Measurements from ENCODE around the gene CCDC183. TPM values are rescaled to one million over a fixed set of nuclear protein-coding genes. Genes with fewer than 3 reads are reported as not detected.
"Not testable (repeated sequence)": the region's sequence is repeated elsewhere in the genome, so short reads cannot be mapped to it uniquely, and the experiment has no call there.

CCDC183 gene
- total RNA-seq, 1 experiment from 2014 or later: not detected

GRCh38 chr9:136838314-136839228, 42.4 kb downstream of the CCDC183 start:
- DNase-seq (ENCODE audit: low spot score): no peak

DNA sequence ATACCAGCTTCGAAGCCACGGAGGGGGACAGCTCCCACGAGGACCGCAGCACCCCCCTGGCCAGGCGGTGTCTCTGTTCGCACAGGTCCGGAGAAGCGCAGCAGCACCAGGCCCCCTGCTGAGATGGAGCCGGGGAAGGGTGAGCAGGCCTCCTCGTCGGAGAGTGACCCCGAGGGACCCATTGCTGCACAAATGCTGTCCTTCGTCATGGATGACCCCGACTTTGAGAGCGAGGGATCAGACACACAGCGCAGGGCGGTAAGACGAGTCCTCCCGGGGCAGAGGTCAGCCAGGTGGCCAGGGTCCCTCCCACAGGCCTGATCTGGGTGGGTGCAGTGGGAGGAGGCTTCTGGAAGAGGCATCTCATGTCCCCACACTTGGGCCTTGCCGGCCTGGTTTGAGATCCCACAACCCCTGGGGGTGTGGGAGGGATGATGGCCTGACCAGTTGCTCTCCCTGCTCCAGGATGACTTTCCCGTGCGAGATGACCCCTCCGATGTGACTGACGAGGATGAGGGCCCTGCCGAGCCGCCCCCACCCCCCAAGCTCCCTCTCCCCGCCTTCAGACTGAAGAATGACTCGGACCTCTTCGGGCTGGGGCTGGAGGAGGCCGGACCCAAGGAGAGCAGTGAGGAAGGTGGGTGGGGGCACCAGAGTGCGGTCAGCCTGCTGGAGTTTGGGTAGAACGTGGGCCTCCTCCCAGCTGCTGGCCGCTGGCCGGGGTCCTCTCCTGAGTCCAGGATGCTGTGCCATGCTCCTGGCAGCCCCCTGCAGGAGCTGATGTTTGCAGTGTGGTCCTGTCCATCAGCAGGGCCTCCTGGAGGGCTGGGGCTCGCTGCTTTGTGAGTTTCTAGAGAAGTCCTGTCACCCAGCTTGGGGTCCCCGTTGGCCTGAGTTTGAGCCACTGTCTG, 43.3 kb downstream of the CCDC183 start:
- no peak for DNase-seq (ENCODE audit: low spot score)

DNA sequence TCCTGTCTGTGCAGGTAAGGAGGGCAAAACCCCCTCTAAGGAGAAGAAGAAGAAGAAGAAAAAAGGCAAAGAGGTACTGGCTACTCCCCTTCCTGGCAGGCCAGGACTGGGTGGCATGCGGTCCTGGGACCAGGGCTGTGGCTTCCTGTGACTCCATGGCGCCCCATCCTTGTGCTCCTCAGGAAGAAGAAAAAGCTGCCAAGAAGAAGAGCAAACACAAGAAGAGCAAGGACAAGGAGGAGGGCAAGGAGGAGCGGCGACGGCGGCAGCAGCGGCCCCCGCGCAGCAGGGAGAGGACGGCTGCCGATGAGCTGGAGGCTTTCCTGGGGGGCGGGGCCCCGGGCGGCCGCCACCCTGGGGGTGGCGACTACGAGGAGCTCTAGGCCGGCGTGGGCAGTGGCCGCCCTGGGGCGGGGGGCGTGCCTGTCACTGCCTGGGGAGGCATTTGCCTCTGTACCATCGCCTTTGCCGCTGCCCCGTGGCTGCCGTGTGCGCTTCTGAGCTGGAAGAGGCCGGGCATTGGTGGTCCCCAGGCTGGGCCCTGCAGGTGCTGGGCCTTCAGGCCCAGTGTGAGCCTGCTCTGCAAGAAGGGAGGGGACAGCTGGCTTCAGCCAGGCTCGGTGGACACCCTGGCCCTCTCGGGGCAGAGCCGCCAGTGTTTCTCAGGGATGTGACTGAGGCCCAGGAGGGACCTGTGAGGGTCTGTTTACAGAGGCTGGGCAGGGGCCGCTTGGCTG, 44.2 kb downstream of the CCDC183 start:
- DNase-seq (ENCODE audit: low spot score): no peak

- DNase-seq (ENCODE audit: low spot score): peak; percentile 83
Measured at GRCh38 chr9:136840877-136841645, 44.9 kb downstream of the CCDC183 start.

GRCh38 chr9:136841646-136842379, 45.7 kb downstream of the CCDC183 start:
- not testable (repeated sequence) for DNase-seq (ENCODE audit: low spot score)

DNA sequence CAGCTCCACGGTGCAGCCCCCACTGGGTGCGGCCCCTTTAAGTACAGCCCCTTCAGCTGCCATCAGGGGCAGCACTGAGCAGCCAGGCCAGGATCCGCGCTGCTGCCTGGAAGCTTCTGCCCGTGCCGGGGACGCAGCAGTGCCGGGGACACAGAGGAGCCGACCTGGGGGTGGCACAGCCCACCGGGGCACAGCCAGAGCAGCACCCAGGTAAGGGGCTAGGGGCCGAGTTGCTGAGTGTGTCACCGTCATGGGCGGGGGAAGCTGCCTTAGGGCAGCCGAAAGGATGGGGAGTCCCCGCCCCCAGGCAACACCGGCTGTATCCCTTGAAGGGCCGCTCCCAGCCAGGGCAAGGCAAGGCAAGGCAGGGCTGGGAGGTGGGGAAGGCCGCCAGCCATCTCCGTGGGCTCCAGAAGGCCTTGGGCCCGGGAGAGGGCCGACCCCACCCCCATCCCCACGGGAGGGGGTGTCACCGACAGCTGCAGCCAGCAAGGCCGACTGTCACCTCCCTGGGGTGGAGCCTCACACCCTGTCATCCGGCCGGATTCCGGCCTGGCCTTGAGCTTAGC, 46.3 kb downstream of the CCDC183 start, which contains the start of gene AJM1:
TSS of gene AJM1 (plus strand) at position 99 of the 569 bp plus-strand sequence. CDS start 1,937 bp downstream, outside the sequence.
- peak; percentile 66 for DNase-seq (ENCODE audit: low spot score)

DNA sequence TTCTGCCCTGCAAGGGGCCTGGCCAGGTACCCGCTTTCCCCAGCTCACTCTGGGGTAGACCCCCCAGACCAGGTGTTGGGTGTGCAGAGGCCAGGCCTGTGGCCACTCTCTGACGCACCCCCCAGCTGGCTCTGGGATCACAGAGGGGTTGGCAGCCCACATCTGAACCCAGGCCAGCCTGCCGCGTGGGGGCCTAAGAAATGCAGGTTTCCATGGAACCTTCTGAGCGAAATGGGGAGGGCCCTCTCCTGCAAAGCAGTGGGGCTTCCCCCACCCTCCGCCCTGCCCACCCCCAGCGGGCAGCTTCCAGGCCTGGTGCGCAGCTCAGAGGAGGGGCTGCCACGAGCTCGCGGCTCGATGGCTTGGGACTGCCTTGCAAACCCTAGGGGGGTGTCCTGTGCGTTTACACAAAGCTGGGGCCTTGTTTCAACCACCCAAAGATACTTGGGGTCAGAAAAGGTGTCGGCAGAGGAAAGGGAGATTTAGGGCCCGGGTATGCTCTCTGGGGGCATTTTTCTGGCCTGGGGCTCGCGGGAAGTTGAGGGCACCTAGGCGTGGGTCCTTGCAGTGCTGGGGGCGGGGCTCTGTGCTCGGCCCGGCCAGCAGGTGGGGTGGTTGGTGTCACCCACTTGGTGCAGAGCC, 47.1 kb downstream of the CCDC183 start:
- DNase-seq (ENCODE audit: low spot score): not testable (repeated sequence)

DNA sequence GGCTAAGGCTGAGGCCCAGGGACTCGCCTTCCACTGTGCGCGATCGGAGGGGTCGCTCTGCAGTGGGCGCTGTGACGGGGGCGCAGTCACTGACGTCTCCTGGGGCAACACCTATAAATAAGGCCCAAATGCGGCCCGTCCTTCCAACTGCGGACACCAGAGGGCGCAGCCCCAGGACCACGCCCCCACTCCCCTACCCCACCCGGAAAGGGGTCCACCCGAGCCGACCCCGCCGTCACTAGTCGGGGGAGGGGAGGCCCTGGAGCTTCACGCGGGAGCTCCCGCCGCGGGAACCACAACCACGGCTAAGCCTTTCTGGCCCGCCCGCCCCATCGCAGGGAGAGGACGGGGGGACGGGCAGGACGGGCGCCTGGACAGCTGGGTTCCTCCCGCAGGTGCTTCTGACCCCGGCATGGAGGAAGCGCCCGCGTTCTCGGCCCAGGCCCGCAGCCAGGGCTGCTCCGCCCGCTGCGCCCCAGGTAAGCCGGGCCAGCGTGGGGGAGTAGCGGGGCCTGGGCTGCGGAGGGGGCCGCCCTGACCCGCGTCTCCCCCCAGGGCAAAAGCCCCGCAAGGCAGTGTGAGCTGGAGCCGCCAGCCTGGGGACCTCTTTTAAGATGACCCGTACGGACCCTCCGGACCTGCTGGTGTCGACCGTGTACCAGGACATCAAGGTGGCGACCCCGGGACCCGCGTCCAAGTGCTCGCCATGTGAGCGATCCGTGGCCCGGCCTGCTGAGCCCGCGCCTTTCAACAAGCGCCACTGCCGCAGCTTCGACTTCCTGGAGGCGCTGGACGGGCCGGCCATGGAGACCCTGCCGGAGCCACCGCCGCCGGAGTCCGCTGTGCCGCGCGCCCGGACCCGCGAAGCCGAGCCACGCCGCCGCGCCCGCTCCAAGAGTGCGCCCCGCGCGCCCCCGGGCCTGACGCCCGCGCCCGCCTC, 47.9 kb downstream of the CCDC183 start:
- DNase-seq (ENCODE audit: low spot score): not testable (repeated sequence)

DNA sequence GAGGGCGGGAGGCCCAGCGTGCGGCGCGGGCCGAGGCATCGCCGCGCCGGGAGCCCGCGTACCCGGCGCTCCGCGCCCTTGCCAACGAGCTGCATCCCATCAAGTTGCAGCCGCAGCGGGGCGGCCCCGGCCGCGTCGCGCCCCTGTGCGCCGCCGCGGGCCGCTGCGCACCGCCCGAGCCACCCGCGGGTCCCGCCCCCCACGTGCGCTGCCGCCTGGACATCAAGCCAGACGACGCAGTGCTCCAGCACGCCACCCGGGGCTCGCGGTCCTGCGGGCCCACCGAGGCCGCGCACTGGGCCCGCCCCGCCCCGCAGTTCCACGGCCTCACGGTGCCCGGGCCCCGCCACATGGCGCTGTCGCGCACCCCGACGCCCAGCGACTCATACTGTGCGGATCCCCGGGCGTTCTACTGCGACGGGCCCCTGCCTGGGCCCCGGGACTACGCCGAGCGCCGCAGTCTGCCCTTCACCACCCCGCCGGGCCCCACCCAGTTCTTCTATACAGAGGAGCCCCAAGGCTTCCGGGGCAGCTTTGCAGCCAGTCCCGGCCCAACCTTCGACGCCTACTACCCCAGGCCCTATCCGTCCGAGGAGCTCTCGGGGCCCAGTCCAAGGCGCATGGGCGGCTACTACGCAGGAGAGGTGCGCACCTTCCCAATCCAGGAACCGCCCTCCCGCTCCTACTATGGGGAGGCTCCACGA, 48.8 kb downstream of the CCDC183 start:
- no peak for DNase-seq (ENCODE audit: low spot score)

- DNase-seq (ENCODE audit: low spot score): no peak
Measured at GRCh38 chr9:136845465-136846260, 49.5 kb downstream of the CCDC183 start.

DNA sequence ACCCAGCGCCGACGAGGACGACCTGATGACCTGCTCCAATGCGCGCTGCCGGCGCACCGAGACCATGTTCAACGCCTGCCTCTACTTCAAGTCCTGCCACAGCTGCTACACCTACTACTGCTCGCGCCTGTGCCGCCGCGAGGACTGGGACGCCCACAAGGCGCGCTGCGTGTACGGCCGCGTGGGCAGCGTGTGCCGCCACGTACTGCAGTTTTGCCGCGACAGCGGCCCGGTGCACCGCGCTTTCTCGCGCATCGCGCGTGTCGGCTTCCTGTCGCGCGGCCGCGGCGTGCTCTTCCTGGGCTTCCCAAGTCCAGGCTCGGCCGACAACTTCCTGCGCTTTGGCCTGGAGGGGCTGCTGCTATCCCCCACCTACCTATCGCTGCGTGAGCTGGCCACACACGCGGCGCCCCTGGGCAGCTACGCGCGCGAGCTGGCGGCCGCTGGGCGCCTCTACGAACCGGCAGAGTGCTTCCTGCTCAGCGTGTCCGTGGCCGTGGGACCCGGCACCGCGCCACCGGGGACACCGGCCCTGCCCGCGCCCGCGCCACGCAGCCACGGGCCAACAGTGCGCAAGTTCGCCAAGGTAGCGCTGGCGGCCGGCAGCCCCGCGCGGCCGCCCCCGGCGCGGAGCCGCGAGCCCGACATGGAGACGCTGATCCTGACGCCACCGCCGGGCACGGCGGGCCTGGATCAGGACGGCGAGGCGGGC, 50.4 kb downstream of the CCDC183 start:
- no peak for DNase-seq (ENCODE audit: low spot score)

GRCh38 chr9:136847088-136847825, 51.1 kb downstream of the CCDC183 start:
- DNase-seq (ENCODE audit: low spot score): no peak

DNA sequence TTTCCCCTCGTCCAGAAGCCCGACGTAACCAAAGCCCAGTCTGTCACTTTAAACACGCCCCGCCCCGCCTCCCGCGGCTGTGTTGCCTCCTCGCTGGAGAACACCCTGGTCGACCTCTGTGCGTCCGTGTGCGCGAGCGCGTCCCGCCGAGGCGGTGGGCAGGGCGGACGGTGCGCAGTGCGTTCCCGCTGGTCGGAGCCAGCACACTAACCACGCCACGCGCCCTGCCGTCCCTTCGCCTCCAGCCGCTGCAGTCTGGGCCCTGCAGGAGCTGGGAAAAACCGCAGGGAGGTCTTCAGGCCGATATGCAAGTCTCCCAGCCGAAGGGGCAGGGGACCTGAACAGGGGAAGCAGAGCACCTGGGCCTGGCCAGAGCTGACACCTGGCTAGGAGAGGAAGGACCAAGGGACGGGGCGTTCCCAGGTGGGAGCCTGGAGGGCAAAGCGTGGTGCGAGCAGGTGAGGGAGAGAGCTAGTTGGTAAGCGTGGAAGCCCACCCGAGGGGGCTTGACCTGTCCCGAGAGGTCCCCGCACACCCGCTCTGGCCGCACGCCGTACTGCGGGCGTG, 51.8 kb downstream of the CCDC183 start:
- DNase-seq (ENCODE audit: low spot score): peak; percentile 56

DNA sequence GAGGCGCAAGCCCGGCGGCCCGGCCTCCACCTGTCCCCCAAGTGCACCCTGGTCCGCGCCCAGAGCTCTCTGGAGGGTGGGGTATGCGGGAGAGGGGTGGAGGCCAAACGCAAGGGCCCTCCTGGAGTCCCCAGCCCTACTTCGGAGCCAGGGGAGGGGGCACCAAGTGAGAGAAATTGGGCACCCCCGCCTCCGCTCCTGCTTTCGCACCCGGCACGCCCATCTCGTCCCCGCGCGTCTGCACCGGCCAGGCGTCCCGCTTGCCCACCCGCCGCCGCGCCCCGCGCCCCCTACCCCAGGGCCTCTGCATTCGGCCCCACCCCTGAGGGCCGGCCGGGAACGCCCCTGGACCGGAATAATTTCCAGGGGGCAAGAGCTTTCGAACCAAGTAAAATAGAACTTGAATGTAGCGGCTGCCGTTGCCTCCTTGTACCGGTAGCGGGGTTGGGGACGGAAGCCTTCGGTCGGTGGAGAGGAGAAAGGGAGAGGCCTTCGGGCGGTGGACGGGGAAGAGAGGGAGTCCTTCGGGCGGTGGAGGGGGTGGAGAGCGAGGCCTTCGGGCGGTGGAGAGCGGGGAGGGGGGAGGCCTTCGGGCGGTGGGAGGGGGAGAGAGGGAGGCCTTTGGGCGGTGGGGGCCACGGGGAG, 52.4 kb downstream of the CCDC183 start:
- no peak for DNase-seq (ENCODE audit: low spot score)

Data from H4 (cell line).